ENCODE results near the gene ACVR2B. TPM values are rescaled to one million over a fixed set of nuclear protein-coding genes. Genes with fewer than 3 reads are reported as not detected.

Gene ACVR2B
- total RNA-seq, 1 experiment from 2014 or later = 2.2 TPM

- H3K4me3 ChIP-seq = no peak overlapping the region
- no peak overlapping the region for H3K27ac ChIP-seq
- no peaks in the 10 kb centered on the region for H3K4me1 ChIP-seq (replicated peaks)
- H3K9me3 ChIP-seq (replicated peaks) = no peaks in the 10 kb centered on the region
- no peak for DNase-seq (ENCODE audit: low read depth in 1 of 2, low spot score in 2 of 2)
- H3K27me3 ChIP-seq (replicated peaks) = no peaks in the 10 kb centered on the region
- no peaks in the 10 kb centered on the region for H3K36me3 ChIP-seq
Observed at GRCh38 chr3:38541806-38542205, 88.1 kb downstream of the ACVR2B start.

Other genes with a start within 250 kb of the ACVR2B start
- not detected in 2 replicates for gene SLC22A13, start 188.1 kb upstream of the ACVR2B start, total RNA-seq (2014; rRNA removed; shearing (Covaris generic))
- not detected in 2 replicates for gene SLC22A14, start 171.6 kb upstream of the ACVR2B start, total RNA-seq (2014; rRNA removed; shearing (Covaris generic))
- gene XYLB, start 107.1 kb upstream of the ACVR2B start, total RNA-seq (2014; rRNA removed; shearing (Covaris generic)) = 0.66 and 3.0 TPM in 2 replicates
- gene EXOG, start 42.5 kb downstream of the ACVR2B start, total RNA-seq (2014; rRNA removed; shearing (Covaris generic)) = 9.0 and 11.7 TPM in 2 replicates
- 1.6 and 4.1 TPM in 2 replicates for gene SCN5A, start 195.8 kb downstream of the ACVR2B start, total RNA-seq (2014; rRNA removed; shearing (Covaris generic))